Measurements from ENCODE around the gene WDR7.

Gene WDR7

GRCh38 chr18:56658261-56658660 lies 7.1 kb downstream of the WDR7 start:
- no peak for DNase-seq

- DNase-seq: no peak
Observed at GRCh38 chr18:56659111-56659510, 8.0 kb downstream of the WDR7 start.

GRCh38 chr18:56660655-56661054 lies 9.5 kb downstream of the WDR7 start:
- DNase-seq: no peak

GRCh38 chr18:56661360-56662062 lies 10.4 kb downstream of the WDR7 start:
- no peak for DNase-seq

GRCh38 chr18:56662063-56662408 lies 10.9 kb downstream of the WDR7 start:
- DNase-seq: no peak

GRCh38 chr18:56662502-56662901 lies 11.3 kb downstream of the WDR7 start:
- DNase-seq: no peak

- no peak for DNase-seq
Observed at GRCh38 chr18:56662902-56663301, 11.7 kb downstream of the WDR7 start.

GRCh38 chr18:56672391-56672790 lies 21.2 kb downstream of the WDR7 start:
- DNase-seq: no peak

GRCh38 chr18:56672981-56673380 lies 21.8 kb downstream of the WDR7 start:
- no peak for DNase-seq

GRCh38 chr18:56676639-56677038 lies 25.5 kb downstream of the WDR7 start:
- DNase-seq: no peak

- DNase-seq: no peak
Observed at GRCh38 chr18:56678836-56679565, 27.8 kb downstream of the WDR7 start.

GRCh38 chr18:56684277-56684676 lies 33.1 kb downstream of the WDR7 start:
- no peak for DNase-seq

GRCh38 chr18:56691530-56691929 lies 40.4 kb downstream of the WDR7 start:
- no peak for DNase-seq

GRCh38 chr18:56696966-56697365 lies 45.8 kb downstream of the WDR7 start:
- DNase-seq: no peak

- peak; percentile 26 for DNase-seq
Observed at GRCh38 chr18:56702946-56703345, 51.8 kb downstream of the WDR7 start.

- DNase-seq: peak; percentile 84
Observed at GRCh38 chr18:56709463-56709862, 58.3 kb downstream of the WDR7 start.

- DNase-seq: no peak
Observed at GRCh38 chr18:56711708-56712445, 60.7 kb downstream of the WDR7 start.

- no peak for DNase-seq
Observed at GRCh38 chr18:56712761-56713160, 61.6 kb downstream of the WDR7 start.

GRCh38 chr18:56715121-56715520 lies 64.0 kb downstream of the WDR7 start:
- DNase-seq: no peak

GRCh38 chr18:56716692-56717146 lies 65.6 kb downstream of the WDR7 start:
- no peak for DNase-seq

GRCh38 chr18:56721031-56721430 lies 69.9 kb downstream of the WDR7 start:
- no peak for DNase-seq

GRCh38 chr18:56721491-56721890 lies 70.3 kb downstream of the WDR7 start:
- no peak for DNase-seq

GRCh38 chr18:56722518-56722917 lies 71.4 kb downstream of the WDR7 start:
- DNase-seq: no peak

- DNase-seq: no peak
Observed at GRCh38 chr18:56723068-56723467, 71.9 kb downstream of the WDR7 start.
